Testis (tissue), 2 donors: ENCODE results near the gene PFKFB4.

Experiments used
- CTCF ChIP-seq, 3 experiments: fragments of 450-650 bp in 2 of 3; fragments of 200-600 bp in 1 of 3; sonication (generic) in 1 of 3; IDR thresholded peaks; one replicate each; pipeline ENCODE4 v1.5.1; 2016 to 2019; ENCODE audit warnings: antibody characterized with exemption in 3 of 3, mild to moderate bottlenecking in 2 of 3, moderate library complexity in 1 of 3
- POLR2A ChIP-seq: fragments of 450-650 bp; IDR thresholded peaks from one replicate; pipeline ENCODE4 v1.6.1; 2017; ENCODE audit warnings: antibody characterized with exemption, mild to moderate bottlenecking, moderate library complexity

- TF ChIP-seq POLR2A (no peak), CTCF (IDR thresholded peaks at IDR 0.05) (peak in 1 of 3 experiments; percentile 22)
Observed at GRCh38 chr3:48561045-48561736, 4.6 kb upstream of the PFKFB4 start.
